Liver (tissue), 9 donors: ENCODE results near the gene RNF6. TPM values are rescaled to one million over a fixed set of nuclear protein-coding genes. Genes with fewer than 3 reads are reported as not detected.

Source experiments
- DNase-seq: peaks from one replicate; pipeline ENCODE4 v3.0.0-alpha.2; 2017; ENCODE audit warnings: low spot score
- H3K27ac ChIP-seq, 2 donors: one replicate each; pipeline ENCODE4 v1.7.0; 2013; ENCODE audit warnings: inconsistent platforms in 2 of 2, low read length in 2 of 2, control low read depth in 1 of 2, low read depth in 1 of 2, mild to moderate bottlenecking in 1 of 2
- H3K27me3 ChIP-seq, 4 donors: one replicate each; pipeline versions ENCODE4 v1.6.1 to v1.7.0; 2013; ENCODE audit warnings: low read length in 3 of 4, inconsistent platforms in 1 of 4, mild to moderate bottlenecking in 1 of 4, moderate library complexity in 1 of 4; ENCODE audit not compliant: control insufficient read depth in 4 of 4, insufficient read depth in 4 of 4
- H3K36me3 ChIP-seq, 4 donors: one replicate each; pipeline versions ENCODE4 v1.6.1 to v1.7.0; 2013; ENCODE audit warnings: low read length in 3 of 4, mild to moderate bottlenecking in 3 of 4, low read depth in 1 of 4, moderate library complexity in 1 of 4; ENCODE audit not compliant: control insufficient read depth in 4 of 4, insufficient read depth in 3 of 4
- H3K4me1 ChIP-seq, 4 donors: one replicate each; pipeline versions ENCODE4 v1.6.1 to v1.7.0; 2013; ENCODE audit warnings: low read length in 3 of 4, mild to moderate bottlenecking in 3 of 4, moderate library complexity in 1 of 4; ENCODE audit not compliant: control insufficient read depth in 4 of 4, insufficient read depth in 4 of 4
- H3K4me3 ChIP-seq, 3 donors: one replicate each; pipeline versions ENCODE4 v1.6.1 to v1.7.0; 2013; ENCODE audit warnings: low read length in 3 of 3, control low read depth in 1 of 3, low read depth in 1 of 3, mild to moderate bottlenecking in 1 of 3
- H3K9ac ChIP-seq, 2 donors: one replicate each; pipeline ENCODE4 v1.7.0; 2013; ENCODE audit warnings: low read length in 2 of 2, mild to moderate bottlenecking in 2 of 2, moderate library complexity in 2 of 2, control low read depth in 1 of 2, low read depth in 1 of 2
- H3K9me3 ChIP-seq, 4 donors: one replicate each; pipeline versions ENCODE4 v1.6.1 to v1.7.0; 2013; ENCODE audit warnings: low read length in 3 of 4; ENCODE audit not compliant: control insufficient read depth in 4 of 4
- FOXA1 ChIP-seq: IDR thresholded peaks from 2 replicates; pipeline ENCODE4 v1.6.1; 2016; ENCODE audit warnings: antibody characterized with exemption
- FOXA2 ChIP-seq: IDR thresholded peaks from 2 replicates; pipeline ENCODE4 v1.6.1; 2016; ENCODE audit warnings: antibody characterized with exemption
- GABPA ChIP-seq, 2 donors: IDR thresholded peaks in 1 of 2; conservative IDR thresholded peaks in 1 of 2; 2 replicates each; pipeline ENCODE4 v1.6.1; 2016; ENCODE audit warnings: antibody characterized with exemption in 2 of 2, mild to moderate bottlenecking in 1 of 2, moderate library complexity in 1 of 2
- HNF4G ChIP-seq: IDR thresholded peaks from 2 replicates; pipeline ENCODE4 v1.6.1; 2016; ENCODE audit warnings: antibody characterized with exemption
- NR2F2 ChIP-seq: IDR thresholded peaks from 2 replicates; pipeline ENCODE4 v1.6.1; 2016; ENCODE audit warnings: antibody characterized with exemption
- RAD21 ChIP-seq, 2 donors: IDR thresholded peaks; 2 replicates each; pipeline ENCODE4 v1.6.1; 2016; ENCODE audit warnings: antibody characterized with exemption in 2 of 2, mild to moderate bottlenecking in 2 of 2
- RXRA ChIP-seq, 2 donors: IDR thresholded peaks; 2 replicates each; pipeline ENCODE4 v1.6.1; 2017 to 2018; ENCODE audit warnings: antibody characterized with exemption in 2 of 2, mild to moderate bottlenecking in 1 of 2
- SP1 ChIP-seq: IDR thresholded peaks from 2 replicates; pipeline ENCODE4 v1.6.1; 2018; ENCODE audit warnings: antibody characterized with exemption, mild to moderate bottlenecking
- TAF1 ChIP-seq: conservative IDR thresholded peaks from 2 replicates; pipeline ENCODE4 v1.6.1; 2016; ENCODE audit warnings: antibody characterized with exemption, mild to moderate bottlenecking
- YY1 ChIP-seq: IDR thresholded peaks from 2 replicates; pipeline ENCODE4 v1.6.1; 2016; ENCODE audit warnings: antibody characterized with exemption, mild to moderate bottlenecking
- WGBS: extraction: QIAGEN DNeasy Blood & Tissue Kit; methylation state at CpG from one replicate; pipeline ENCODE4 v1.1.7; 2013; 5-methylcytosine and 5-hydroxymethylcytosine counted together
- polyA plus RNA-seq, 2 donors: library from polyadenylated mRNA; stranded (reverse) in 1 of 2; unstranded in 1 of 2; fragments of 200-250 nt in 1 of 2; fragments of >200 nt in 1 of 2; fragmentation: Nextera tagmentation in 1 of 2; extraction: Ambion mirVana in 1 of 2; gene quantifications; one replicate each; pipeline versions ENCODE4 v1.2.1 to v1.2.3, GENCODE V29; 2013 to 2015
- total RNA-seq, 2 donors: library from RNA; depleted of rRNA; stranded (reverse); fragments of >200 nt; gene quantifications; one replicate each; pipeline ENCODE4 v1.2.3, GENCODE V29; 2014
- TF ChIP-seq, protein P1 (sequence below): IDR thresholded peaks from 2 replicates; pipeline ENCODE4 v1.6.1; 2016; ENCODE audit warnings: antibody characterized with exemption
- TF ChIP-seq, protein P2 (sequence below): IDR thresholded peaks from 2 replicates; pipeline ENCODE4 v1.6.1; 2016; ENCODE audit warnings: antibody characterized with exemption
- TF ChIP-seq, protein P3 (sequence below): fragments of 150-350 bp; IDR thresholded peaks from 2 replicates; pipeline ENCODE4 v1.5.1; 2017; ENCODE audit warnings: improper control_type of control experiment, low read depth, low read length; ENCODE audit not compliant: missing input control
- TF ChIP-seq, protein P4 (sequence below): IDR thresholded peaks from 2 replicates; pipeline ENCODE4 v1.6.1; 2016; ENCODE audit warnings: antibody characterized with exemption
- donor health status: healthy.
- donor health status: healthy.
- donor health status: healthy.
- donor health status: healthy.
- donor health status: healthy.

RNF6 gene
- total and polyA plus RNA-seq, 4 donors: 8.1 to 21.9 (median 14.8) TPM

DNA sequence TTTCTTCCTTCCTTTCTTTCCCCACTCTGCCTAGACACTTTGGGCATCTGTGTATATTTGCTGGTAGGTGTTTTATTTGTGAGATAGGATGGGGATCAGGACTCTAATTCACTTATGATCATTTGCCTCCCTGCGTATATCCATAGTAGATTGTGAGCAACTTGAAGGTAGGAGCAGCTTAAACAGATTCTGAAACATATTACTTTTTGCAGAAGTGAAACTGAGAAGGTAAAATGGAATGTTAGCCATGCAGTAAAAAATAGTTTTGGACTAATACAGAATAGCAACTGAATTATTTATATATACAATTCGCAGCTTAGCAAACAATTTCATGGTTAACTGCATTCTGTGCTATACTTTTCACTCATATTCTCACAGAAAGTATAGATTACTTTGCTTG is 38.7 kb downstream of the RNF6 start:
- H3K27ac ChIP-seq: no peak overlapping the region
- TF ChIP-seq YY1: no peak
- TF ChIP-seq GABPA (IDR thresholded peaks at IDR 0.05 in 1 of 2, conservative IDR thresholded peaks at IDR 0.05 in 1 of 2): no peak
- TF ChIP-seq, protein P1, sequence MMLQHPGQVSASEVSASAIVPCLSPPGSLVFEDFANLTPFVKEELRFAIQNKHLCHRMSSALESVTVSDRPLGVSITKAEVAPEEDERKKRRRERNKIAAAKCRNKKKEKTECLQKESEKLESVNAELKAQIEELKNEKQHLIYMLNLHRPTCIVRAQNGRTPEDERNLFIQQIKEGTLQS: no peak
- TF ChIP-seq, protein P2, sequence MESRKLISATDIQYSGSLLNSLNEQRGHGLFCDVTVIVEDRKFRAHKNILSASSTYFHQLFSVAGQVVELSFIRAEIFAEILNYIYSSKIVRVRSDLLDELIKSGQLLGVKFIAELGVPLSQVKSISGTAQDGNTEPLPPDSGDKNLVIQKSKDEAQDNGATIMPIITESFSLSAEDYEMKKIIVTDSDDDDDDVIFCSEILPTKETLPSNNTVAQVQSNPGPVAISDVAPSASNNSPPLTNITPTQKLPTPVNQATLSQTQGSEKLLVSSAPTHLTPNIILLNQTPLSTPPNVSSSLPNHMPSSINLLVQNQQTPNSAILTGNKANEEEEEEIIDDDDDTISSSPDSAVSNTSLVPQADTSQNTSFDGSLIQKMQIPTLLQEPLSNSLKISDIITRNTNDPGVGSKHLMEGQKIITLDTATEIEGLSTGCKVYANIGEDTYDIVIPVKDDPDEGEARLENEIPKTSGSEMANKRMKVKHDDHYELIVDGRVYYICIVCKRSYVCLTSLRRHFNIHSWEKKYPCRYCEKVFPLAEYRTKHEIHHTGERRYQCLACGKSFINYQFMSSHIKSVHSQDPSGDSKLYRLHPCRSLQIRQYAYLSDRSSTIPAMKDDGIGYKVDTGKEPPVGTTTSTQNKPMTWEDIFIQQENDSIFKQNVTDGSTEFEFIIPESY: no peak
- no peak for TF ChIP-seq FOXA1
- no peak for TF ChIP-seq TAF1
- TF ChIP-seq RAD21 (IDR thresholded peaks at IDR 0.05): no peak
- no peak for DNase-seq
- WGBS: 93% methylated on average over 2 of the region's 2 CpGs
- H3K9ac ChIP-seq: no peak overlapping the region
- H3K4me1 ChIP-seq: peaks cover 0 to 12% (median 6%) of the 10 kb centered on the region in 4 donors
- no peaks in the 10 kb centered on the region for H3K36me3 ChIP-seq
- H3K27me3 ChIP-seq: no peaks in the 10 kb centered on the region
- no peaks in the 10 kb centered on the region for H3K9me3 ChIP-seq
- no peak overlapping the region for H3K4me3 ChIP-seq

DNA sequence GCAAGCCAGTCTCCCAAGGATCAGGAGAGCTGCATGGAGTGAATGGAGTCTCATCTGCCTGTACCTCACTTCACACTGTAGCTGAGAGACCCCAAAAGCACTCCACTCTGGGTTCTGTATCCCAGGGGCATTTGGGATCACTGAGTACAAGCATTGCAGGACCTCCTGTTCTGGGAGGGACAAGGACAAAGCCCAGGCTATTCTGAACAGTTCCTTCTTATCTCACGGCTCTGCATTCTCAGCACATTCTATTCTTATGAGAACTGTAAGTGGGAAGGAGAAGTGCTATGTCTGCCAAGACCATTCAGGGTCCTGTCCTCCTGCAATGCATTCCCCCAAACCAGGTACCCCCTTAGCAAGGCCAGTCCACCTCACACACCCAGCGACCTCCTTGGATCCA is 42.8 kb downstream of the RNF6 start:
- Histone ChIP-seq H3K4me1 (no peaks in the 10 kb centered on the region), H3K27me3 (no peaks in the 10 kb centered on the region), H3K27ac (no peak overlapping the region), H3K4me3 (no peak overlapping the region), H3K36me3 (no peaks in the 10 kb centered on the region), H3K9me3 (no peaks in the 10 kb centered on the region), H3K9ac (no peak overlapping the region)
- 73% methylated on average over 2 of the region's 2 CpGs for WGBS
- no peak for DNase-seq
- TF ChIP-seq RAD21 (IDR thresholded peaks at IDR 0.05) (no peak), RXRA (IDR thresholded peaks at IDR 0.05) (no peak), FOXA1 (no peak), YY1 (no peak), SP1 (no peak), NR2F2 (no peak), HNF4G (no peak), FOXA2 (no peak)
- TF ChIP-seq, protein P3, sequence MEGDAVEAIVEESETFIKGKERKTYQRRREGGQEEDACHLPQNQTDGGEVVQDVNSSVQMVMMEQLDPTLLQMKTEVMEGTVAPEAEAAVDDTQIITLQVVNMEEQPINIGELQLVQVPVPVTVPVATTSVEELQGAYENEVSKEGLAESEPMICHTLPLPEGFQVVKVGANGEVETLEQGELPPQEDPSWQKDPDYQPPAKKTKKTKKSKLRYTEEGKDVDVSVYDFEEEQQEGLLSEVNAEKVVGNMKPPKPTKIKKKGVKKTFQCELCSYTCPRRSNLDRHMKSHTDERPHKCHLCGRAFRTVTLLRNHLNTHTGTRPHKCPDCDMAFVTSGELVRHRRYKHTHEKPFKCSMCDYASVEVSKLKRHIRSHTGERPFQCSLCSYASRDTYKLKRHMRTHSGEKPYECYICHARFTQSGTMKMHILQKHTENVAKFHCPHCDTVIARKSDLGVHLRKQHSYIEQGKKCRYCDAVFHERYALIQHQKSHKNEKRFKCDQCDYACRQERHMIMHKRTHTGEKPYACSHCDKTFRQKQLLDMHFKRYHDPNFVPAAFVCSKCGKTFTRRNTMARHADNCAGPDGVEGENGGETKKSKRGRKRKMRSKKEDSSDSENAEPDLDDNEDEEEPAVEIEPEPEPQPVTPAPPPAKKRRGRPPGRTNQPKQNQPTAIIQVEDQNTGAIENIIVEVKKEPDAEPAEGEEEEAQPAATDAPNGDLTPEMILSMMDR: no peak
- TF ChIP-seq, protein P4, sequence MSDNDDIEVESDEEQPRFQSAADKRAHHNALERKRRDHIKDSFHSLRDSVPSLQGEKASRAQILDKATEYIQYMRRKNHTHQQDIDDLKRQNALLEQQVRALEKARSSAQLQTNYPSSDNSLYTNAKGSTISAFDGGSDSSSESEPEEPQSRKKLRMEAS: no peak
- TF ChIP-seq, protein P2: no peak
